Erythroblast (primary cell): Measurements from ENCODE around the gene EEA1.

ENCODE experiments used
- DNase-seq, 2 experiments: peaks; one replicate each; lab custom pipeline; 2025; lab: John Stamatoyannopoulos, UW
- GATA1 ChIP-seq: IDR thresholded peaks from 2 replicates; pipeline ENCODE4 v1.6.1; 2011; ENCODE audit warnings: low read depth, mild to moderate bottlenecking, control low read depth, low read length, moderate library complexity
- POLR2A ChIP-seq: IDR thresholded peaks from 2 replicates; pipeline ENCODE4 v1.6.1; 2011; ENCODE audit warnings: mild to moderate bottlenecking, low read length

EEA1 gene

DNA sequence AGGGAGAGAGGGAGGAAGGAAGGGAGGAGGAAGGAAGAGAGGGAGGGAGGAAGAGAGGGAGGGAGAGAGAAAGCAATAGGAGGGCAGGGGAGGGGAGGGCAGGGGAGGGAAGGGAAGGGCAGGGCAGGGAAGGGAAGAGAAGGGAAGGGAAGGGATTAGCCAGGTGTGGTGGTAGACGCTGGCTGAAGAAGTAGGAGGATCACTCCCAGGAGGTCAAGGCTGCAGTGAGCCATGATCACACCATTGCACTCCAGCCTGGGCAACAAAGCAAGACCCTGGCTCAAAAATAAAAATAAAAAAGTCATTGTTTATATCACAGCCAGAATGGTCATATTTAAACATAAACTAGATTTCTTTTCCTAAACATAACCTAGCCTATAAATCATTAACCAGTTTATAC lies 20.4 kb upstream of the EEA1 start:
- no peak for DNase-seq
- TF ChIP-seq POLR2A: no peak
- TF ChIP-seq GATA1: no peak

DNA sequence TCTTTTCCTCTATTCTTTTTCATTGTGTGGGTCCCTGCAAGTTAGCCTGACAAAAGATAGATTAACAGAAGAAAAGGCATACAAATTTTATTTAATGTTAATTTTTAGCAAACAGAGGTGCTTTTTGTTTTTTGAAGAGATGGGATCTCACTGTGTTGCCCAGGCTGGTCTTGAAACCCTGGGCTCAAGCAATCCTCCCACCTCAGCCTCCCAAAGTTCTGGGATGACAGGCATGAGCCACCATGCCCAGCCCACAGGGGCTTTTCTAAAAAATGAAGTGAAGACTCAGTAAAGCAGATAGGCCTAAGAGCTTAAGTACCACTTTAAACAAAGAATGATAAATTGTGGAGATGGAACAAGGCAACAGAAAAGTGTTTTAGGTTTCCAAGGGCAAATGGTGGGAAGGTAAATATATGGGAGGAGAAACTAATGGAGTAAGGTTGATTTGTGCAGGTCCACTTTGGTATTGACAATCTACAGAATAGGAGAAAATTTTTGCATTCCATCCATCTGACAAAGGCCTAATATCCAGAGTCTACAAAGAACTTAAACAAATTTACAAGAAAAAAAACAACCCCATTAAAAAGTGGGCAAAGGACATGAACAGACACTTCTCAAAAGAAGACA lies 18.6 kb upstream of the EEA1 start:
- TF ChIP-seq GATA1 (no peak), POLR2A (no peak)
- no peak for DNase-seq

DNA sequence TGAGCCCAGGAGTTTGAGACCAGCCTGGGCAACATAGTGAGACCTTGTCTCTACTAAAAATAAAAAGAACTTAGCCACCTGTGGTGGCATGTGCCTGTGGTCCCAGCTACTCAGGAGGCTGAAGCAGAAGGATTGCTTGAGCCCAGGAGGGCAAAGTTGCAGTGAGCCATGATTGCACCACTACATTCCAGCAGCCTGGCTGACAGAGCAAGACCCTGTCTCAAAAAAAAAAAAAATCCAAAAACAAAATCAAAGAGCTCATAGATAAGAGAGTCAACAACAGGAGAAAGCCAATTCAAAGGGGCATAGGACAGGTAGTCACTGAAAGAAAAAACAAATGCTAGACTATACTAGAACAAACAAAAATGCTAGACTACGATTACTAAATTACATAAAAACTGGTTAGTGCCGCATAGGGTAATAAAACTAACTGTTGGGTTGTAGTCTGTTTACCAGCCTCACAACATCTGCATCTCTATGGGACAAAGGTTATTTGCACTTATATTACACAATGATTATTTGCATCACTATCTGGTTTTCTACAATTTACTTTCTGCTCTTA lies 16.6 kb upstream of the EEA1 start:
- TF ChIP-seq GATA1: no peak
- no peak for TF ChIP-seq POLR2A
- DNase-seq: no peak

DNA sequence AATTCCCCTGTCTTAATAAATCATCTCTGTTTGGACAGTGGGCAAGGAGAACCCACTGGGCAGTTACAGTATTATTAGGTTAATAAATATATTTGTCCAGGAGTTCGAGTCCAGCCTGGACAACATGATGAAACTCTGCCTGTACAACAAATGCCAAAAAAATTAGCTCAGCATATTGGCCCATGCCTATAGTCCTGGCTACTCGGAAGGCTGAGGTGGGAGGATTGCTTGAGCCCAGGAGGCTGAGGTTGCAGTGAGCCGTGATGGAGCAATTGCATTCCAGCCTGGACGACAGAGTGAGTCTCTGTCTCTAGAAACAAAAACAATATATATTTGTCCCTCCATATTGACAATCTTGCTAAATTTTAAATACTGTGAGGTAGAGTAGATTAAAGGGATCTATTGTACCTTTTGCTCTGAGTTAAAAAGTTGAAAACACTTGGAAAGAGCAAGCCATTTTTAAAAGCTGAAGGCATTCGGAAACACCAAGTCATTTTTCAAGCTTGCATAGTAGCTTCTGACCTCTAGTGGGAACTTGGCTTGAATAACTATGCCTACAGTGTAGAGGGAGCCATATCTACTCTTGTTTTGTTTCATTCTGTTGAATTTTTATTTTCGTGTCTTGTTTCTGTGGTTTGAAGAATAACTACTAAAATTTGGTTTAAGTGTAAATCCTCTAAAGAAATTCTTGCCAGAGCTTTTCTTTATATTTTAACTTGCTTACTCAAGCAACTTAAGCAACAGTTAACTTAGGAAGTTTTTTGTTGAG lies 14.6 kb upstream of the EEA1 start:
- DNase-seq: no peak
- TF ChIP-seq POLR2A: no peak
- no peak for TF ChIP-seq GATA1

DNA sequence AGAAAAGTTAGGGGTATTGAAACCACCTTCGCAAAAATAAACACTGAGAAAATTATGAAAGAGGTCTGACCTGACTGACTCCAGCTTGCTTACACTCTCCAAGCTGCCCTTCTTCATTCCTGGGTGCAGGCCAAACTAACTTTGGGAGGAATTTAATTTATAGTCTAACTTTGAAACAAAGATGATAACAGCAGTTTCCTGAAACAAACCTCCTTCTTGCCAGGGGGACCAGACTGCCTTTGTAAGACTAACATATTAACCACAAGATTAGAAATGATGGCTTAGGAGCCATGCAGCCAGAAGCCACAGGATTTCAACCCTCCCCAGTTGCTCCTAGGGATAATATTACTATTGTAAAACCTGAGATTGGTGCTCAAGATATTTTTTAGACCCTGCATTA lies 13.8 kb upstream of the EEA1 start:
- TF ChIP-seq GATA1: no peak
- no peak for TF ChIP-seq POLR2A
- DNase-seq: no peak

DNA sequence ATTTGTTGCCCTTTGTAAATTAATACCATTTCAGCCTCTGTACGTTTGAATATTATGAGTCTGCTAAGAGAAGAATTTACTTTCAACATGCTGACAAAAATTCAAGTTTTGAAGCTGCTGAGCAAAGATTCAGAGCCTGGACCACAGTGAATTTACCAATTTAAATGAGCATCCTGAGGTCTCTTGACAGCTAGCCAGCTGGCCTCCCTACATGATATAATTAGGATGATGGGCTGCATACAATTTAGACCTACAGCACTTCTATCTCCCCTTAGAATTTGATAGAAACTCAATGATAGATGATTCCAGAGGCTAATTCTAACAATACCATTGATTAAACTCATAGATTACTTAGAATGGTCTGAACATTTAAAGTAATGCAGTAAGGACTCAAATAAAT lies 10.0 kb upstream of the EEA1 start:
- DNase-seq: no peak
- TF ChIP-seq GATA1: no peak
- TF ChIP-seq POLR2A: no peak

DNA sequence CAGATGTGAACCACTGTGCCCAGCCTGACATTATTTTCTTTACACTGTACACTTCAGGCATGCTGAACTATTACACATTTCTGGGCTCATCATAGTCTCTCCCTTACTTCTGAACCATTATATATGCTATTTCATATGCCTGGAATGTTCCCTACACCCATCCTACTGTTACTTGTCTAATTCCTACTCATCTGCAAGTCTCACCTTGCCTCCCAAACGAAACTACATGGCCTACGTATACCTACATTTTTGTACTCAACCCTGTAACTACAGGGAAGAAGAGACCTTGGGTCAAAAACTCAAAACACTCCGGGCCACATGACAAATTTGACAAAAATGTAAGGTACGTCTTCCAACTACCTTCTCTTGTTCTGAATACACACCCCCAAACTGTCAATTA lies 9.5 kb upstream of the EEA1 start:
- no peak for DNase-seq
- TF ChIP-seq POLR2A (no peak), GATA1 (no peak)

DNA sequence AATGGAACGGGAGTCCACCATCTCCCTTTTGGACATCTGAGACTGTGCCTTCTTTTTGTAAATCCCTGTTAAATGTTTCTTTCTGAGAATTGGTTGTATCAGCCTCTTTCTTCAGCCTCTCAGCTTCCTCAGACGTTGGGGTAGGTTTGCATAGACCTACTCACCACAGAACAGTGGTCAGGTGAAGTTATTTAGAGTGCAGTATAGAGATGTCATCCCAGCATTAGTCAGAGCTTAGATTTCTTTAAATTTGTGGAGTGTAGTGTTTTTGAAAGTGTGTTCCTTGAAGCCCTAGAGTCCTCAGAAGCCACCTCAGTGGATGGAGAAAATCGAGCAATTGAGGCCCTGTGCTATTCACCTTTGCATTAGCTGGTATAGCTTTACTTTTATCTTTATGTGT lies 8.9 kb upstream of the EEA1 start:
- TF ChIP-seq GATA1 (no peak), POLR2A (no peak)
- DNase-seq: no peak

DNA sequence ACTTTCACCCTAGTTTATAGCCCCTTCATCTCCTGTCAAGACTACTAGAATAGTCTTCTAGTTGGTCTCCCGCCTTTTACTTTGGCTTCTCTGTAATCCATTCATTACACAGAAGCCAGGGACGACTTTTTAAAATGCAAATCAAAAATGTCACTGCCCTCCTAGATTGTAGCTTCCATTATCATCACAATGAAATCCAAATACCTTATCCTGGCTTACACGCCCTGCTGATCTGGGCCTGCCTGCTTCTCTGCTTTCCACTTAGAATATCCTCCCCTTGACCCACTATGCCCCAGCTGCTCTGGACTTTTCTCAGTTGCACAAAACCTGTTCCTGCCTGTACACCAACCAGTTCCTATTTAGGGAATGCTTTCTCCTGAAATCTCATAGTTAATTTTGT lies 4.5 kb upstream of the EEA1 start:
- DNase-seq: no peak
- TF ChIP-seq POLR2A (no peak), GATA1 (no peak)

DNA sequence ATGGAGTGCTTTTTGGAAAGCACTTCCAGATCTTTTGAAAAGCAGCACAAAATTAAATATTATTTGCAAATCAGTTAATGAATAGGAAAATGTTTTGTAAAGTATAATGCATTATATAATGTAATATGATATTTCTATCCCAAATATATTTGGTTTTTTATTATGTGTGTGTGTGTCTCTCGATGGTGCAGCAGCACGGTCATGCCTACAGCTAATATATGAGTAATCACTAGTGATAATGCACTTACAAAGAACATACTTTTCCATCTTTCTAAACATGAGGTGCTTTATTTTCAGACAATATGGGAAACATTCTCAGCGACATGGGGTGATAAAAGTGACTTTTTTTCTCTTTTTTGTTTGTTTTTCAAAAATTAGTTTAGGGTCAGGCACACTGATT lies 1.3 kb upstream of the EEA1 start:
- TF ChIP-seq POLR2A: no peak
- TF ChIP-seq GATA1: no peak
- no peak for DNase-seq

DNA sequence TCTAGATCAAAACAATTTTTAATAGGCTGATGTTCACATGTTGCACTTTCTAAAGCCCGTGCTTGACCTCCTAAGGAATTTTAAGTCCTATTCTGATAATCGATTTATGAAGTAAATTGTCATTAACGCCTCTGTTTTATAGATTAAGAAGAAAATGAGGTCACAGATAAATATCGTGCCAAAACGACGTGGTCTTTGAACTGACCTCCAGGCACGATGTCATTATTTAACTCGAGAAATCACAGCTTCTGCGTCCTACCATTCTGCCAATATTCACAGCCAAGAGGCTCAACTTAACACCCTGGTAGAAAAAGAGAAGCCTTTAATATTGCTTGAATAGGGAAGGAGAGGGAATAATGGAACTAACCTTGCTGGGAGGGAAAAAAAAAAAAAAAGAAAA lies 888 bp upstream of the EEA1 start:
- TF ChIP-seq POLR2A (no peak), GATA1 (no peak)
- DNase-seq: peak; percentile 40 to 49

DNA sequence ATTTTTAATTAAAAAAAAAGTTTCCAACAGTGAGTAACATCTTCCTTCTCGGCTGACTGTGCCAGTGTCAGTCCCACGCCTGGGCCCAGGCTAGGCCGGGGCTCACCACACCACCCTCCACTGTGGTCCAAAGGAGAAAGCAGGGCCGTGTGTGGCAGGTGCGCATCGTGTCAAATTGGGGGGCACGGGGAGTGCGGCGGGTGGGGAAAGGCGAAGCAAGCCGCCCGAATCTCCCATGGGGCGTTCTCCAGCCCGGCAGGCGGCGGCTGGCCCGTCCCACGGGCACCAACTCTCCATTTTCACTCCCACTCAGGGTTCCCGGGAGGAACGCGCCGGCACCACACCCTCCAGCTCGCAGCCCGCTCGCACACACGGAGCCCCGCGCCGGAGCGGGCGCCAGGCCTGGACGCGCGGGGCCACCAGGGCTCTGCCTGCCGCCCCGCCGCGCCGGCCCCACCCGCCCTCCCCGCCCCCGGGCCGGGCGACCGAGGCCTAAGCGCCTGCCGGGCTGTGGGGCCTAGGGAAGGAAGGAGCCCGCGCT lies 604 bp downstream of the EEA1 start:
- TF ChIP-seq GATA1 (no peak), POLR2A (no peak)
- DNase-seq: no peak

DNA sequence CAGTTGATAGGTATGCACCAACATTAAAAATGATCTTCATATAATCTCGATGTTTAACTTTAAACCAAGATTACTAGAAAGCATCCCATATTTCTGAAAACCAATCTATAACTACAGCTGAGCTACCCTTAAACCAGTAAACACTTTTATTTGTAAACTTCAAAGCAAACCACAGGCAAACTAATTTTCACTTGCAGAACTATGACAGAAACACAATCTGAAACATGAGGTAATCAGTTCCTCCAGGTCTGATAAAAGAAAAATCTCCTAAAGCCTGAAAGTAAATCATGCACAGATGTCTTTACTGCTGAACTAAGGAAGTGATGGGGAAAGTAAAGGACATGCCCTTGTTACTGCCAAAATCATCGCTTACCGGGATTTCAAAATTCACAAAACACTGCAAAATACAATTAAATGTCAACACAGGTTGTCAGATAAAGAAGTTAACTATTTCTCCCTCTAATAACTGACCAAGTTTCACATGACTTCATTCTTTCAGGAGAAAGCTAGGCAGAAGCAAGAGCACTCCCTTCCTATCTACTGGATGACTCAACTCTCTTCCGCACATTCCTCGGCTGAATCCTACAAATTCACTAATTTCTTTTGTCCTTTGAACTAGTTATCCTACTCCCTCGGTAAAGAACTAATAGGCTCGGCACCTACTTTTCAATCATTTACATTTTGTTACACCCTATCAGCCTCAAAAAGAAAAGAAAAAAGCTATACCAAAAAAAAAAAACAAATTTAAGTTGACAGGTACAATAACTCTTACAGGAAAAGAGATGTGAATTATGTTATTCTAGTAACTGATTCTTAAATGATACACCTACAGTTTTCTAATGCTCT lies 1.4 kb downstream of the EEA1 start:
- peak in 1 of 2 experiments; percentile 33 for DNase-seq
- no peak for TF ChIP-seq GATA1
- TF ChIP-seq POLR2A: no peak
